Stomach (tissue), 9 donors: ENCODE data around the gene GALE. TPM values are rescaled to one million over a fixed set of nuclear protein-coding genes. Genes with fewer than 3 reads are reported as not detected.
"Not testable (repeated sequence)": the region's sequence is repeated elsewhere in the genome, so short reads cannot be mapped to it uniquely, and the experiment has no call there.

Experiments used
- DNase-seq, 2 donors: peaks; one replicate each; pipeline versions ENCODE4 v3.0.0 to v3.0.0-alpha.2; 2013 to 2019
- H3K27ac ChIP-seq, 5 donors: fragments of 200-600 bp in 4 of 5; sonication (generic) in 4 of 5; one replicate each; pipeline ENCODE4 v1.5.1; 2013 to 2019; ENCODE audit warnings: mild to moderate bottlenecking in 1 of 5, moderate library complexity in 1 of 5
- H3K27me3 ChIP-seq, 3 donors: fragments of 200-600 bp; sonication (generic); one replicate each; pipeline ENCODE4 v1.5.1; 2017 to 2019; ENCODE audit warnings: mixed run types in 1 of 3
- H3K36me3 ChIP-seq, 4 donors: fragments of 200-600 bp; sonication (generic); 1 replicate in 3 of 4; 2 replicates in 1 of 4; pipeline ENCODE4 v1.5.1; 2016 to 2019
- H3K4me1 ChIP-seq, 4 donors: fragments of 200-600 bp; sonication (generic); one replicate each; pipeline ENCODE4 v1.5.1; 2016 to 2019
- H3K4me3 ChIP-seq, 4 donors: fragments of 200-600 bp; sonication (generic) in 3 of 4; one replicate each; pipeline ENCODE4 v1.5.1; 2016 to 2019; ENCODE audit warnings: mild to moderate bottlenecking in 1 of 4
- H3K9me3 ChIP-seq, 4 donors: fragments of 200-600 bp; sonication (generic); one replicate each; pipeline ENCODE4 v1.5.1; 2016 to 2019
- CTCF ChIP-seq, 7 experiments: fragments of 450-650 bp in 4 of 7; fragments of 200-600 bp in 3 of 7; sonication (generic) in 3 of 7; IDR thresholded peaks; one replicate each; pipeline ENCODE4 v1.5.1; 2016 to 2019; ENCODE audit warnings: antibody characterized with exemption in 7 of 7, control low read depth in 2 of 7, mild to moderate bottlenecking in 1 of 7
- EP300 ChIP-seq: sonication (generic); formaldehyde crosslinking; IDR thresholded peaks from one replicate; pipeline ENCODE4 v1.6.1; 2017; ENCODE audit warnings: antibody characterized with exemption
- POLR2A ChIP-seq, 4 donors: fragments of 450-650 bp; IDR thresholded peaks; one replicate each; pipeline ENCODE4 v1.6.1; 2016; ENCODE audit warnings: antibody characterized with exemption in 4 of 4, control low read depth in 2 of 4, mild to moderate bottlenecking in 1 of 4, moderate library complexity in 1 of 4
- POLR2AphosphoS5 ChIP-seq, 3 donors: sonication (generic); formaldehyde crosslinking; IDR thresholded peaks; one replicate each; pipeline ENCODE4 v1.6.1; 2016; ENCODE audit warnings: antibody characterized with exemption in 3 of 3
- WGBS, 5 donors: extraction: QIAGEN DNeasy Blood & Tissue Kit in 3 of 5; methylation state at CpG; one replicate each; pipeline versions ENCODE4 v1.1.5 to v1.1.7; 2013 to 2018; 5-methylcytosine and 5-hydroxymethylcytosine counted together
- intact Hi-C: fragments of 100-400 bp; cut with DNase I; formaldehyde crosslinking; loops from one replicate; pipeline ENCODE4 v1.15.1; 2023; ENCODE audit warnings: low total_unique reads
- polyA plus RNA-seq, 3 donors: library from polyadenylated mRNA; stranded (reverse); fragments of 200-250 nt; gene quantifications; one replicate each; pipeline ENCODE4 v1.2.3, GENCODE V29; 2013
- total RNA-seq, 5 donors: library from RNA; depleted of rRNA; stranded (reverse); fragments of >200 nt; gene quantifications; one replicate each; pipeline versions ENCODE4 v1.1.0 to v1.2.3, GENCODE V29; 2014 to 2016
- donor health status: healthy with polysubstance abuse.
- donor health status: Bipolar disorder and iron deficiency.
- donor health status: healthy.

Gene GALE
- total and polyA plus RNA-seq, 8 donors = 34.4 to 443 (median 149) TPM

GRCh38 chr1:23795676-23796465, 4.7 kb downstream of the GALE start:
- Histone ChIP-seq H3K4me1 (peaks cover 71 to 88% (median 85%) of the 10 kb centered on the region in 4 donors), H3K27ac (peak overlapping the region; percentile 5 to 98 (median 96)), H3K27me3 (no peaks in the 10 kb centered on the region), H3K36me3 (peaks cover 28 to 55% (median 55%) of the 10 kb centered on the region in 4 donors), H3K4me3 (peak overlapping the region in 1 of 4 donors; percentile 88), H3K9me3 (no peaks in the 10 kb centered on the region)
- TF ChIP-seq EP300 = no peak
- TF ChIP-seq POLR2AphosphoS5 (IDR thresholded peaks at IDR 0.05) = no peak
- no peak for TF ChIP-seq POLR2A (IDR thresholded peaks at IDR 0.05)
- no peak for TF ChIP-seq CTCF (IDR thresholded peaks at IDR 0.05)
- 39 to 58% (median 48%) methylated on average over 12 to 16 of the region's 16 CpGs for WGBS, 5 donors
- intact Hi-C loops = no loop called here
- DNase-seq = peak; percentile 26 to 29

GRCh38 chr1:23794732-23795182, 5.8 kb downstream of the GALE start:
- intact Hi-C loops, H3K27me3 ChIP-seq, H3K9me3 ChIP-seq, H3K4me3 ChIP-seq, DNase-seq: not testable (repeated sequence)
- WGBS, 5 donors = 49 to 66% (median 58%) methylated on average over 6 to 9 of the region's 9 CpGs
- Histone ChIP-seq H3K4me1 (peaks cover 78 to 92% (median 90%) of the 10 kb centered on the region in 4 donors), H3K36me3 (peaks cover 28 to 55% (median 55%) of the 10 kb centered on the region in 4 donors), H3K27ac (peak overlapping the region in 2 of 5 donors; percentile 24 to 83)

DNA sequence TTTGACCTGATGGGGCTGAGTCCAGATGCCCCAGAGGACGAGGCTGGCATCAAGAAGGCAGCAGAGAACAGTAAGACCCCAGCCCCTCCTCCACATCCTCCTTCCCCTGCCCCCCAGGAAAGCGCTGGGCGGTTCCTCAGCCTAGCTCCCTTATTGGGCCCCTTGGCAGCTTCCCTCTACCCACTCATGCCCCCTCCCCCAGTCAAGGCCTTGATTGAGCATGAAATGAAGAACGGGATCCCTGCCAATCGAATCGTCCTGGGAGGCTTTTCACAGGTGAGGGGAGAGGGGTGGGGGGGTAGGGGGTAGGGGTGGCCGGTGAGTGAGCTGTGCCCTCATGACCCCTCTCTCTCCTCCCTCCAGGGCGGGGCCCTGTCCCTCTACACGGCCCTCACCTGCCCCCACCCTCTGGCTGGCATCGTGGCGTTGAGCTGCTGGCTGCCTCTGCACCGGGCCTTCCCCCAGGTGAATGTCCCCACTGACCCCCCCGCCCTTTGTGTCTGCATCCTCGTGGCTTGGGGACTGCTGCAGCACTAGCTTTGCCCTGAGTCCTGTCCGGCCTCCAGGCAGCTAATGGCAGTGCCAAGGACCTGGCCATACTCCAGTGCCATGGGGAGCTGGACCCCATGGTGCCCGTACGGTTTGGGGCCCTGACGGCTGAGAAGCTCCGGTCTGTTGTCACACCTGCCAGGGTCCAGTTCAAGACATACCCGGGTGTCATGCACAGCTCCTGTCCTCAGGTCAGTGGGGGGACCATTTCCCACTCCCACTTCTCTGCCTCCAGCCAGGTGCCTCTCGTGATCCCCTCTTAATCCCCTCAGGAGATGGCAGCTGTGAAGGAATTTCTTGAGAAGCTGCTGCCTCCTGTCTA, 6.5 kb downstream of the GALE start:
- Histone ChIP-seq H3K4me1 (peaks cover 73 to 90% (median 86%) of the 10 kb centered on the region in 4 donors), H3K9me3 (no peaks in the 10 kb centered on the region), H3K27me3 (no peaks in the 10 kb centered on the region), H3K4me3 (peak overlapping the region in 1 of 4 donors; percentile 17), H3K27ac (peak overlapping the region; percentile 20 to 87 (median 52)), H3K36me3 (peaks cover 28 to 55% (median 55%) of the 10 kb centered on the region in 4 donors)
- intact Hi-C loops = no loop called here
- 27 to 52% (median 42%) methylated on average over 12 to 21 of the region's 21 CpGs for WGBS, 5 donors
- DNase-seq = peak in 1 of 2 donors; percentile 46
- TF ChIP-seq POLR2AphosphoS5 (IDR thresholded peaks at IDR 0.05) (no peak), EP300 (no peak), CTCF (IDR thresholded peaks at IDR 0.05) (no peak), POLR2A (IDR thresholded peaks at IDR 0.05) (no peak)

GRCh38 chr1:23793018-23793781, 7.4 kb downstream of the GALE start:
- H3K27me3 ChIP-seq = no peaks in the 10 kb centered on the region
- H3K27ac ChIP-seq = peak overlapping the region; percentile 20 to 87 (median 82)
- peak overlapping the region in 3 of 4 donors; percentile 70 to 87 (median 78) for H3K4me3 ChIP-seq
- 37 to 59% (median 51%) methylated on average over 8 to 16 of the region's 16 CpGs for WGBS, 5 donors
- H3K36me3 ChIP-seq = peaks cover 30 to 62% (median 60%) of the 10 kb centered on the region in 4 donors
- TF ChIP-seq CTCF (IDR thresholded peaks at IDR 0.05) (peak in 1 of 7 experiments; percentile 8), POLR2A (IDR thresholded peaks at IDR 0.05) (no peak), EP300 (no peak), POLR2AphosphoS5 (IDR thresholded peaks at IDR 0.05) (peak in 1 of 3 donors; percentile 34)
- H3K4me1 ChIP-seq = peaks cover 69 to 81% (median 77%) of the 10 kb centered on the region in 4 donors
- intact Hi-C loops = no loop called here
- peak; percentile 89 to 90 for DNase-seq
- H3K9me3 ChIP-seq = no peaks in the 10 kb centered on the region
